ENCODE results near the gene TKFC. TPM values are rescaled to one million over a fixed set of nuclear protein-coding genes. Genes with fewer than 3 reads are reported as not detected.

TKFC gene
- total RNA-seq: 10 to 100 TPM; 16.1 to 18.0 TPM
- long read RNA-seq, full-length matches to known transcripts: 9 of 14 reads
- long read RNA-seq, partial matches to known transcripts: 0 of 14 reads
- long read RNA-seq, other reads (novel, unspliced or antisense): 5 of 14 reads

GRCh38 chr11:61332797-61333549 lies at the start of gene TKFC, which contains the start of gene DDB1:
TKFC (plus strand) TSS chr11:61333228; CDS start chr11:61334729, 1,501 bp downstream.
DDB1 (minus strand) TSS chr11:61333105; CDS start chr11:61332968, 137 bp downstream.
- intact Hi-C loops (cut with DNase I): no loop called here
- ATAC-seq: peak; percentile 97

GRCh38 chr11:61283613-61284012 lies 49.4 kb upstream of the TKFC start:
- intact Hi-C loops (cut with DNase I): no loop called here
- ATAC-seq (no peak), DNase-seq (no peak)

More at GRCh38 chr11:61332797-61333549, at the start of gene TKFC, which contains the start of gene DDB1:
- peak; percentile 97 for DNase-seq

GRCh38 chr11:61287338-61287977 lies 45.6 kb upstream of the TKFC start:
- ATAC-seq (no peak), DNase-seq (no peak)
- intact Hi-C loops (cut with DNase I): no loop called here

GRCh38 chr11:61290905-61291690 lies 41.9 kb upstream of the TKFC start:
- no peak for ATAC-seq
- intact Hi-C loops (cut with DNase I): no loop called here
- DNase-seq: no peak

- ATAC-seq (no peak), DNase-seq (no peak)
- intact Hi-C loops (cut with DNase I): no loop called here
Measured at GRCh38 chr11:61292356-61292755, 40.7 kb upstream of the TKFC start.

- DNase-seq (peak; percentile 64), ATAC-seq (peak; percentile 32 to 63)
- intact Hi-C loops (cut with DNase I): no loop called here
Measured at GRCh38 chr11:61293867-61294716, 38.9 kb upstream of the TKFC start.

- intact Hi-C loops (cut with DNase I): no loop called here
- ATAC-seq (peak; percentile 71 to 73), DNase-seq (peak; percentile 68)
Measured at GRCh38 chr11:61294717-61295595, 38.1 kb upstream of the TKFC start, which contains the start of gene VWCE. VWCE (minus strand) TSS chr11:61295316; CDS start chr11:61295037, 279 bp downstream.

- intact Hi-C loops (cut with DNase I): no loop called here
- peak; percentile 40 for DNase-seq
- ATAC-seq: peak in 1 of 2 donors; percentile 2
Measured at GRCh38 chr11:61295596-61295926, 37.5 kb upstream of the TKFC start.

- no peak for DNase-seq
- no peak for ATAC-seq
- intact Hi-C loops (cut with DNase I): no loop called here
Measured at GRCh38 chr11:61297341-61297740, 35.7 kb upstream of the TKFC start.

GRCh38 chr11:61297746-61298145 lies 35.3 kb upstream of the TKFC start:
- ATAC-seq: peak; percentile 48 to 62
- DNase-seq: peak; percentile 64
- intact Hi-C loops (cut with DNase I): no loop called here

GRCh38 chr11:61298663-61299244 lies 34.3 kb upstream of the TKFC start:
- intact Hi-C loops (cut with DNase I): no loop called here
- no peak for ATAC-seq
- no peak for DNase-seq

GRCh38 chr11:61302550-61302949 lies 30.5 kb upstream of the TKFC start:
- DNase-seq: no peak
- intact Hi-C loops (cut with DNase I): no loop called here
- ATAC-seq: no peak

- DNase-seq (no peak), ATAC-seq (no peak)
Measured at GRCh38 chr11:61303725-61304124, 29.3 kb upstream of the TKFC start.

GRCh38 chr11:61305417-61305816 lies 27.6 kb upstream of the TKFC start:
- intact Hi-C loops (cut with DNase I): no loop called here
- ATAC-seq (no peak), DNase-seq (no peak)

More at GRCh38 chr11:61303725-61304124, 29.3 kb upstream of the TKFC start:
- intact Hi-C loops (cut with DNase I): no loop called here

- no peak for ATAC-seq
Measured at GRCh38 chr11:61306221-61306620, 26.8 kb upstream of the TKFC start.

GRCh38 chr11:61307354-61307753 lies 25.7 kb upstream of the TKFC start:
- ATAC-seq: no peak

More at GRCh38 chr11:61306221-61306620, 26.8 kb upstream of the TKFC start:
- no peak for DNase-seq
- intact Hi-C loops (cut with DNase I): no loop called here

GRCh38 chr11:61309141-61309540 lies 23.9 kb upstream of the TKFC start:
- no peak for ATAC-seq
- no peak for DNase-seq
- intact Hi-C loops (cut with DNase I): no loop called here

More at GRCh38 chr11:61307354-61307753, 25.7 kb upstream of the TKFC start:
- DNase-seq: no peak
- intact Hi-C loops (cut with DNase I): no loop called here
